ENCODE data around the gene BARX1.

- TF ChIP-seq CTCF (IDR thresholded peaks at IDR 0.05) (no peak), POLR2A (IDR thresholded peaks at IDR 0.05) (no peak)
Measured at GRCh38 chr9:93918061-93918460, 37.1 kb downstream of the BARX1 start.
